Kidney (tissue), 14 donors: ENCODE measurements around the gene HSD11B2. TPM values are rescaled to one million over a fixed set of nuclear protein-coding genes. Genes with fewer than 3 reads are reported as not detected.

Experiments used
- DNase-seq, 5 donors: peaks; one replicate each; pipeline ENCODE4 v3.0.0-alpha.2; 2013 to 2020
- FAIRE-seq: peaks from 2 replicates; lab custom pipeline; 2012; peaks lifted over from hg19 to GRCh38; lab: Jason Lieb, UNC
- H3K27ac ChIP-seq, 2 donors: one replicate each; pipeline ENCODE4 v1.7.0; 2013; ENCODE audit warnings: low read depth in 2 of 2, low read length in 2 of 2, inconsistent platforms in 1 of 2
- H3K27me3 ChIP-seq: one replicate; pipeline ENCODE4 v1.7.1; 2013; ENCODE audit warnings: low read length, inconsistent platforms; ENCODE audit not compliant: control insufficient read depth, insufficient read depth
- H3K36me3 ChIP-seq, 3 donors: one replicate each; pipeline versions ENCODE4 v1.7.0 to v1.7.1; 2013; ENCODE audit warnings: low read length in 3 of 3, control low read depth in 1 of 3, inconsistent platforms in 1 of 3; ENCODE audit not compliant: insufficient read depth in 3 of 3, control insufficient read depth in 2 of 3
- H3K4me1 ChIP-seq, 3 donors: one replicate each; pipeline versions ENCODE4 v1.7.0 to v1.7.1; 2013; ENCODE audit warnings: low read length in 3 of 3, inconsistent platforms in 1 of 3, low read depth in 1 of 3; ENCODE audit not compliant: control insufficient read depth in 2 of 3, insufficient read depth in 2 of 3
- H3K4me3 ChIP-seq, 3 donors: one replicate each; pipeline versions ENCODE4 v1.7.0 to v1.8.1; 2013; ENCODE audit warnings: low read length in 3 of 3, control low read depth in 1 of 3, inconsistent platforms in 1 of 3
- H3K9ac ChIP-seq, 3 donors: one replicate each; pipeline versions ENCODE4 v1.7.0 to v1.7.1; 2013; ENCODE audit warnings: low read length in 3 of 3, control low read depth in 1 of 3, inconsistent platforms in 1 of 3
- H3K9me3 ChIP-seq, 3 donors: one replicate each; pipeline versions ENCODE4 v1.7.0 to v1.7.1; 2013; ENCODE audit warnings: low read length in 3 of 3, control low read depth in 1 of 3, inconsistent platforms in 1 of 3; ENCODE audit not compliant: control insufficient read depth in 2 of 3, insufficient read depth in 1 of 3
- CTCF ChIP-seq: IDR thresholded peaks from 3 replicates; pipeline ENCODE4 v1.5.1; 2012; ENCODE audit warnings: mild to moderate bottlenecking, moderate library complexity, borderline replicate concordance; ENCODE audit not compliant: insufficient read depth; ENCODE audit errors: extremely low read depth
- intact Hi-C: fragments of 100-400 bp; cut with DNase I; formaldehyde crosslinking; loops from one replicate; pipeline ENCODE4 v1.11.1; 2022
- polyA plus RNA-seq: library from polyadenylated mRNA; stranded (reverse); fragments of 350-450 nt; fragmentation: Illumina TruSeq; extraction: RNeasy Lipid Tissue Mini Kit (QIAGEN cat#74804); gene quantifications from one replicate; pipeline ENCODE4 v1.2.3, GENCODE V29; 2014; ENCODE audit warnings: low read depth, low replicate concordance; ENCODE audit not compliant: insufficient read depth
- total RNA-seq: library from RNA; stranded (reverse); fragmentation: NEBNext Ultra II Directional; extraction: Animal tissue kit (Norgen Biotek cat#: 25700); gene quantifications from one replicate; pipeline ENCODE4 v1.2.1, GENCODE V29; 2021
- donor health status: control.
- donor health status: control.
- donor health status: control.
- donor health status: control.
- donor health status: control.
- donor health status: DM: yes; HTN: yes; CAD: no.
- donor health status: Normal renal cell carcinoma (clear cell type).

The HSD11B2 gene
- total and polyA plus RNA-seq, 2 donors from 2014 or later = 139 to 1,022 TPM

GRCh38 chr16:67459066-67459860 is 28.3 kb downstream of the HSD11B2 start:
- no peaks in the 10 kb centered on the region for H3K36me3 ChIP-seq
- H3K27me3 ChIP-seq = no peaks in the 10 kb centered on the region
- peaks cover 0 to 68% (median 64%) of the 10 kb centered on the region in 3 donors for H3K4me1 ChIP-seq
- H3K9ac ChIP-seq = peak overlapping the region in 1 of 3 donors; percentile 72
- no peak for TF ChIP-seq CTCF
- H3K9me3 ChIP-seq = no peaks in the 10 kb centered on the region
- DNase-seq = peak in 1 of 5 donors; percentile 49
- intact Hi-C loops = no loop called here
- no peak for FAIRE-seq
- H3K27ac ChIP-seq = peak overlapping the region; percentile 80 to 91
- peak overlapping the region in 1 of 3 donors; percentile 22 for H3K4me3 ChIP-seq

- Histone ChIP-seq H3K27me3 (no peaks in the 10 kb centered on the region), H3K9ac (peak overlapping the region in 1 of 3 donors; percentile 60), H3K27ac (peak overlapping the region; percentile 79 to 91), H3K4me3 (no peak overlapping the region), H3K36me3 (no peaks in the 10 kb centered on the region), H3K9me3 (no peaks in the 10 kb centered on the region), H3K4me1 (peaks cover 0 to 68% (median 67%) of the 10 kb centered on the region in 3 donors)
- intact Hi-C loops = no loop called here
- DNase-seq (no peak), FAIRE-seq (no peak)
- no peak for TF ChIP-seq CTCF
These were observed 28.9 kb downstream of the HSD11B2 start for GRCh38 chr16:67459861-67460150.

- Histone ChIP-seq H3K9ac (peak overlapping the region in 1 of 3 donors; percentile 60), H3K27me3 (no peaks in the 10 kb centered on the region), H3K4me1 (peaks cover 0 to 69% (median 68%) of the 10 kb centered on the region in 3 donors), H3K27ac (peak overlapping the region; percentile 79 to 91), H3K4me3 (no peak overlapping the region), H3K36me3 (no peaks in the 10 kb centered on the region), H3K9me3 (no peaks in the 10 kb centered on the region)
- DNase-seq (no peak), FAIRE-seq (no peak)
- intact Hi-C loops = no loop called here
- no peak for TF ChIP-seq CTCF
These were observed 29.2 kb downstream of the HSD11B2 start for GRCh38 chr16:67460168-67460567.

GRCh38 chr16:67460961-67461360 is 30.0 kb downstream of the HSD11B2 start:
- intact Hi-C loops = no loop called here
- H3K9ac ChIP-seq = peak overlapping the region in 1 of 3 donors; percentile 60
- FAIRE-seq = no peak

More at GRCh38 chr16:67460961-67461360, 30.0 kb downstream of the HSD11B2 start:
- H3K36me3 ChIP-seq = no peaks in the 10 kb centered on the region
- H3K27ac ChIP-seq = peak overlapping the region in 1 of 2 donors; percentile 79
- TF ChIP-seq CTCF = no peak
- peaks cover 0 to 77% (median 75%) of the 10 kb centered on the region in 3 donors for H3K4me1 ChIP-seq
- DNase-seq = no peak
- H3K27me3 ChIP-seq = no peaks in the 10 kb centered on the region
- no peak overlapping the region for H3K4me3 ChIP-seq
- no peaks in the 10 kb centered on the region for H3K9me3 ChIP-seq
